Skeletal muscle tissue (tissue), 4 donors: ENCODE data around the gene AP1S3. TPM values are rescaled to one million over a fixed set of nuclear protein-coding genes. Genes with fewer than 3 reads are reported as not detected.
"Not testable (repeated sequence)": the region's sequence is repeated elsewhere in the genome, so short reads cannot be mapped to it uniquely, and the experiment has no call there.

Experiments used
- H3K27ac ChIP-seq: one replicate; pipeline ENCODE4 v1.7.0; 2013; ENCODE audit warnings: mild to moderate bottlenecking, low read depth, low read length, inconsistent platforms
- H3K27me3 ChIP-seq, 3 donors: one replicate each; pipeline ENCODE4 v1.7.0; 2013; ENCODE audit warnings: low read length in 3 of 3; ENCODE audit not compliant: control insufficient read depth in 3 of 3, insufficient read depth in 3 of 3
- H3K36me3 ChIP-seq, 3 donors: one replicate each; pipeline ENCODE4 v1.7.0; 2013; ENCODE audit warnings: low read length in 3 of 3; ENCODE audit not compliant: control insufficient read depth in 3 of 3, insufficient read depth in 3 of 3
- H3K4me1 ChIP-seq, 3 donors: one replicate each; pipeline ENCODE4 v1.7.0; 2013; ENCODE audit warnings: low read length in 3 of 3, mild to moderate bottlenecking in 3 of 3; ENCODE audit not compliant: control insufficient read depth in 3 of 3, insufficient read depth in 3 of 3
- H3K4me3 ChIP-seq, 3 donors: one replicate each; pipeline ENCODE4 v1.7.0; 2013; ENCODE audit warnings: low read length in 3 of 3
- H3K9ac ChIP-seq, 3 donors: one replicate each; pipeline ENCODE4 v1.7.0; 2013; ENCODE audit warnings: low read length in 3 of 3, mild to moderate bottlenecking in 3 of 3, moderate library complexity in 2 of 3, low read depth in 1 of 3
- H3K9me3 ChIP-seq, 3 donors: one replicate each; pipeline ENCODE4 v1.7.0; 2013; ENCODE audit warnings: low read length in 3 of 3; ENCODE audit not compliant: control insufficient read depth in 3 of 3
- total RNA-seq: library from RNA; depleted of rRNA; stranded (reverse); fragments of >200 nt; gene quantifications from one replicate; pipeline ENCODE4 v1.2.3, GENCODE V29; 2014
- donor health status: Osteomylitis.

The AP1S3 gene
- total RNA-seq, 1 donor from 2014 or later = 1.0 TPM

DNA sequence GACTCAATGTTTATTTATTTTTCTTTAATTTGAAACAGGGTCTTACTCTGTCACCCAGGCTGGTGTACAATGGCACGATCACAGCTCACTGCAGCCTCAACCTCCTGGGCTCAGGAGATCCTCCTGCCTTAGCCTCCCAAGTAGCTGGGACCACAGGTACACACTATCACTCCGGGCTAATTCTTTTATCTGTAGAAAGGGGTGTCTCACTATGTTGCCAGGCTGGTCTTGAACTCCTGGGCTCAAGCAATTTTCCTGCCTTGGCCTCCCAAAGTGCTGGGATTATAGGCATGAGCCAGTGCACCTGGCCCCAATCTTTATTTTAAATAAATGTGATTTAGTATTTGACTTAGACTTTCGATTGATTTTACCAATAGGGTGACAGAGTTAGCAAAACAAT is 22.6 kb downstream of the AP1S3 start:
- H3K27ac ChIP-seq, H3K4me3 ChIP-seq, H3K4me1 ChIP-seq, H3K36me3 ChIP-seq, H3K9me3 ChIP-seq, H3K27me3 ChIP-seq, H3K9ac ChIP-seq: not testable (repeated sequence)

- Histone ChIP-seq H3K4me3 (no peak overlapping the region), H3K9me3 (no peaks in the 10 kb centered on the region), H3K9ac (no peak overlapping the region), H3K4me1 (no peaks in the 10 kb centered on the region), H3K27me3 (no peaks in the 10 kb centered on the region), H3K27ac (no peak overlapping the region), H3K36me3 (no peaks in the 10 kb centered on the region)
Observed at GRCh38 chr2:223813329-223813728, 24.1 kb downstream of the AP1S3 start.

GRCh38 chr2:223811757-223812156 is 25.6 kb downstream of the AP1S3 start:
- no peaks in the 10 kb centered on the region for H3K36me3 ChIP-seq
- no peak overlapping the region for H3K9ac ChIP-seq
- H3K27me3 ChIP-seq = no peaks in the 10 kb centered on the region
- no peaks in the 10 kb centered on the region for H3K9me3 ChIP-seq
- H3K27ac ChIP-seq = no peak overlapping the region
- H3K4me1 ChIP-seq = no peaks in the 10 kb centered on the region
- H3K4me3 ChIP-seq = no peak overlapping the region

GRCh38 chr2:223805008-223805407 is 32.4 kb downstream of the AP1S3 start:
- H3K27me3 ChIP-seq = no peaks in the 10 kb centered on the region
- H3K4me1 ChIP-seq = no peaks in the 10 kb centered on the region
- no peak overlapping the region for H3K9ac ChIP-seq
- H3K36me3 ChIP-seq = no peaks in the 10 kb centered on the region
- no peak overlapping the region for H3K27ac ChIP-seq
- H3K4me3 ChIP-seq = no peak overlapping the region
- H3K9me3 ChIP-seq = no peaks in the 10 kb centered on the region

DNA sequence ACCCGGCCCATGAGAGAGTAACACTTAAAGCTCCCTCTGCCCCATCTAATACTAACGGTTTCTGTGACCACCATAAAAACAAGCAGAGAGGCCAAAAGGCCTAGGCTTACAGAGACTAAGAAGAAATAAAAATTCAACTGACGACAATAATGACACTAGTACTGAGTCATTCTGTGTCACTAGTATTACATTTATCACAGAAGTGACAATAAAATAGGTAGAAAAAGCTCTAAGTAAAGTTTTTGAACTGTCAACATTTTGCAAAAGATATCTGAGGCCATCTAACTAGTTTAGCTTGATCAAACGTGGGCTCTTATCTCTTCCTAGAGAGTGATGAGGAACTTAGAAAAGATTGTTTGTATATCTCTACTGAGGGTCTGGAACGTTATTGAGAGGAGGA is 35.6 kb downstream of the AP1S3 start:
- H3K4me3 ChIP-seq = no peak overlapping the region
- no peaks in the 10 kb centered on the region for H3K27me3 ChIP-seq
- no peaks in the 10 kb centered on the region for H3K36me3 ChIP-seq
- H3K27ac ChIP-seq = no peak overlapping the region
- no peak overlapping the region for H3K9ac ChIP-seq
- H3K9me3 ChIP-seq = no peaks in the 10 kb centered on the region
- no peaks in the 10 kb centered on the region for H3K4me1 ChIP-seq

GRCh38 chr2:223800908-223801307 is 36.5 kb downstream of the AP1S3 start:
- no peak overlapping the region for H3K27ac ChIP-seq
- no peaks in the 10 kb centered on the region for H3K9me3 ChIP-seq
- no peaks in the 10 kb centered on the region for H3K36me3 ChIP-seq
- H3K9ac ChIP-seq = no peak overlapping the region
- H3K4me3 ChIP-seq = no peak overlapping the region
- H3K27me3 ChIP-seq = no peaks in the 10 kb centered on the region
- no peaks in the 10 kb centered on the region for H3K4me1 ChIP-seq

DNA sequence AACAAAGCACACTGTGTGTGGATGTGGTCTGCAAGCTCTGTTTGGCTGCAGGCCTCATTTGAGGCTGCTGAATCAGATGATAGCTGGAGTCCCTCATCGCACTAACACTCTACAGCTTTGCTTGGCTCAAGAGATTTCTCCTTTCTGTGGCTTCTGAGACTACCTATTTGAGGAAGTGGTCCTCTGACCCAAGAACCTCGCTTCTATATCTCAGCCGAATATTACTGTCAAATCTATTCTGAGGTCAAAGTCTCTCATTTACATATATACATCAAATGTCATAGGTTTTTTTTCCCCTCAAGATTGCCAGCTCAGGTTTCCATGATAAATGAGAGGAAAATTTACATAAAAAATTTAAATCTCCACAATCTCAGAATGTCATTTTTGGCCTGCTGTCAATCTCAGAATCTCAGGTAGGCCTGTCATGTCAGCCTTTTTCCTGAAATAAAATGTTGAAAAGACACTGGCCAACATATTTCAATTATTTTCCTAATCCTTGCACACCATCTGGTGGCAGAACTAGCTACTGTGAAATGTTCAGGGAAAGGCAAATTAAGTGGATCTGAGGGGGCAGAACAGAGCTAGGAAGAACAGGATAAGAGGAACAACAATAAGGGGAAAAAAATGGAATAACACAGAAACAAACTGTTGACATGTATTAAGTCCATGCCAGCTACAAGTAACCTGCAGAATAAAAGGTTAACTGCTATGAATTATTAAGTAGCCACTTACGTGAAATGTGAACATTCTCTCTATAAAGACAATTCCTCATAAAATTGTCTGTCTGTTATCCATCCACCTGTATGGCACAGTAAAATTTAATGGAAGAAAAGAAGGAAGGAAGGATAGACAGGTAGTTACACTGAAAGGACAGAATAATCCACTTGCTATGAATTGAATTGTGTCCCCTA is 39.3 kb downstream of the AP1S3 start:
- H3K27me3 ChIP-seq = no peaks in the 10 kb centered on the region
- no peaks in the 10 kb centered on the region for H3K4me1 ChIP-seq
- H3K9me3 ChIP-seq = no peaks in the 10 kb centered on the region
- H3K4me3 ChIP-seq = no peak overlapping the region
- H3K36me3 ChIP-seq = no peaks in the 10 kb centered on the region
- no peak overlapping the region for H3K9ac ChIP-seq
- H3K27ac ChIP-seq = no peak overlapping the region

DNA sequence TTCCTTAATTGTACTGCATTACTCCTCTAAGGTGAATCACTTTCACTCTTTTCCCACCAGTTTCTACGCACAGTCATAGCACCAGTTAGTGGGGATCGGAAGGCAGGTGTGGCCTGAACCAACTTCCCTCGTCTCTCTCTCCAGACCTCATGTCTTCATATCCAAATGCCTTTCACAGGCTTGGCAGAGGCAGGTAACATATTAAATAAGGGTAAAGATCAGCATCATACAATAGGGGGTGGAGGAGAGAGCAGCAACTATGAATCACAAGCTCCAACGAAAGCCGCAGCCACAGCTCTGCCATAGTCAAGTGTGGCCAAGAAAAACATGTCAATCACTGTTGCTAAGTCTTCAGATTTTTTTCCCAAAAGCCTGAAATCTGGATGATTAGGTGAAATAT is 40.3 kb downstream of the AP1S3 start:
- Histone ChIP-seq H3K36me3 (no peaks in the 10 kb centered on the region), H3K4me3 (no peak overlapping the region), H3K4me1 (no peaks in the 10 kb centered on the region), H3K9me3 (peaks cover 0 to 2% (median 0%) of the 10 kb centered on the region in 3 donors), H3K27me3 (no peaks in the 10 kb centered on the region), H3K9ac (no peak overlapping the region), H3K27ac (no peak overlapping the region)

- Histone ChIP-seq H3K36me3 (no peaks in the 10 kb centered on the region), H3K4me1 (no peaks in the 10 kb centered on the region), H3K9me3 (peaks cover 0 to 2% (median 0%) of the 10 kb centered on the region in 3 donors), H3K4me3 (no peak overlapping the region), H3K27ac (no peak overlapping the region), H3K9ac (no peak overlapping the region), H3K27me3 (no peaks in the 10 kb centered on the region)
Observed at GRCh38 chr2:223789423-223789822, 48.0 kb downstream of the AP1S3 start.

- Histone ChIP-seq H3K4me1 (no peaks in the 10 kb centered on the region), H3K36me3 (no peaks in the 10 kb centered on the region), H3K27me3 (no peaks in the 10 kb centered on the region), H3K9me3 (peaks cover 0 to 2% (median 0%) of the 10 kb centered on the region in 3 donors), H3K4me3 (no peak overlapping the region), H3K9ac (no peak overlapping the region), H3K27ac (no peak overlapping the region)
Observed at GRCh38 chr2:223788826-223789225, 48.6 kb downstream of the AP1S3 start.
